ENCODE measurements around the gene UGT1A8. TPM values are rescaled to one million over a fixed set of nuclear protein-coding genes. Genes with fewer than 3 reads are reported as not detected.

UGT1A8 gene
- total RNA-seq, 2 donors from 2014 or later: not detected

- no peaks in the 10 kb centered on the region for H3K36me3 Mint-ChIP-seq (ENCODE audit: low read depth)
- H3K27ac Mint-ChIP-seq: no peak overlapping the region
- DNase-seq (no peak), ATAC-seq (no peak)
- H3K4me1 Mint-ChIP-seq: no peaks in the 10 kb centered on the region
- H3K9me3 ChIP-seq (ENCODE audit: control insufficient read depth, low read length, poor library complexity, severe bottlenecking): no peaks in the 10 kb centered on the region
- no peak overlapping the region for H3K4me3 Mint-ChIP-seq
- peaks cover 19% of the 10 kb centered on the region for H3K27me3 Mint-ChIP-seq
Observed at GRCh38 chr2:233756429-233757081, 139.1 kb downstream of the UGT1A8 start.

DNA sequence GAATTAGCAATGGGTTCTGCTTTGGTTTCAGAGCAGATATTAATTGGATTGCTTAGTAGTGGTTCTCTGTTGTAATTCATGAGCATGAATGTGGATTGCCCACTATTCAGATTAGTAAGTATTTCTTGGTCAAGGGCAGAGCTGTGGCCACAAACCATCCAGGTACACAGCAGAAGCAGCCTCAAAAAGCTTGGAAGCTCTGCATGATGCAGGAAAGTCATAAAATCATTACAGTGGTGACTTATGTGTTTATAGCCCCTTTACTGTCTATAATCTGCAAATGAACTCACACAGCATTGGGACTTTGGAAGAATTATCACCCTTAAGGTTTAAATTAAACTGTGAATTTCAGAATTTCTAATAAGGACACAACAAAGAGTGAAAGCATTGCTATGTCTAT lies 140.7 kb downstream of the UGT1A8 start:
- ATAC-seq: no peak
- H3K36me3 Mint-ChIP-seq (ENCODE audit: low read depth): no peaks in the 10 kb centered on the region

DNA sequence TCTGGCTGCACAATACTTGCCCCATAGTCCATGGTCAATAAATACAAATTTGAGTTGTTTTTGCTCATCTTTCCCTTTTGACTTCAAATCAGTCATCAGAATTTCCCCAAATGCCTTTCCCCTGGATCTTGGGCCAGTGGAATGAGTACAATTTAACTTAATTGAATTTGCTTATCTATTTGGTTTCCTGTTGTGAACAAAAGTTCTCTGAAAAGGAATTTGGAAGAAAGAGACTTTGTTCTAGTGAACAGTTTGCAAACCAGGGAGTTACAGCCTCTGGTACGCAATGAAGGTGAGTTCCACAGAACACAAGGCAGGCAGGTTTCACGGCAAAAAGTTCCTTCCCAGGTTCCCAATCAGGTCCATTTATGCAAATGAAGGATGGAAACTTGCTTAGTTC lies 141.4 kb downstream of the UGT1A8 start:
- no peak overlapping the region for H3K27ac Mint-ChIP-seq
- H3K27me3 Mint-ChIP-seq: peaks cover 22% of the 10 kb centered on the region
- no peaks in the 10 kb centered on the region for H3K9me3 ChIP-seq (ENCODE audit: control insufficient read depth, low read length, poor library complexity, severe bottlenecking)
- ATAC-seq (no peak), DNase-seq (no peak)
- H3K36me3 Mint-ChIP-seq (ENCODE audit: low read depth): no peaks in the 10 kb centered on the region
- no peak overlapping the region for H3K4me3 Mint-ChIP-seq
- H3K4me1 Mint-ChIP-seq: no peaks in the 10 kb centered on the region

More for the DNA sequence above, 140.7 kb downstream of the UGT1A8 start:
- no peak overlapping the region for H3K27ac Mint-ChIP-seq
- no peaks in the 10 kb centered on the region for H3K9me3 ChIP-seq (ENCODE audit: control insufficient read depth, low read length, poor library complexity, severe bottlenecking)
- DNase-seq: no peak
- H3K4me1 Mint-ChIP-seq: no peaks in the 10 kb centered on the region
- H3K4me3 Mint-ChIP-seq: no peak overlapping the region
- peaks cover 19% of the 10 kb centered on the region for H3K27me3 Mint-ChIP-seq

GRCh38 chr2:233760043-233760442 lies 142.6 kb downstream of the UGT1A8 start, which contains the start of gene UGT1A1:
UGT1A1 (plus strand) TSS chr2:233760270; CDS start chr2:233760288, 18 bp downstream.
- Mint-ChIP-seq H3K4me3 (no peak within 1 kb of the TSS), H3K36me3 (ENCODE audit: low read depth) (no peaks in the 10 kb centered on the region), H3K27ac (no peak within 1 kb of the TSS), H3K27me3 (peaks cover 31% of the 10 kb centered on the region), H3K4me1 (no peaks in the 10 kb centered on the region)
- H3K9me3 ChIP-seq (ENCODE audit: control insufficient read depth, low read length, poor library complexity, severe bottlenecking): no peaks in the 10 kb centered on the region
- ATAC-seq (no peak), DNase-seq (no peak)

DNA sequence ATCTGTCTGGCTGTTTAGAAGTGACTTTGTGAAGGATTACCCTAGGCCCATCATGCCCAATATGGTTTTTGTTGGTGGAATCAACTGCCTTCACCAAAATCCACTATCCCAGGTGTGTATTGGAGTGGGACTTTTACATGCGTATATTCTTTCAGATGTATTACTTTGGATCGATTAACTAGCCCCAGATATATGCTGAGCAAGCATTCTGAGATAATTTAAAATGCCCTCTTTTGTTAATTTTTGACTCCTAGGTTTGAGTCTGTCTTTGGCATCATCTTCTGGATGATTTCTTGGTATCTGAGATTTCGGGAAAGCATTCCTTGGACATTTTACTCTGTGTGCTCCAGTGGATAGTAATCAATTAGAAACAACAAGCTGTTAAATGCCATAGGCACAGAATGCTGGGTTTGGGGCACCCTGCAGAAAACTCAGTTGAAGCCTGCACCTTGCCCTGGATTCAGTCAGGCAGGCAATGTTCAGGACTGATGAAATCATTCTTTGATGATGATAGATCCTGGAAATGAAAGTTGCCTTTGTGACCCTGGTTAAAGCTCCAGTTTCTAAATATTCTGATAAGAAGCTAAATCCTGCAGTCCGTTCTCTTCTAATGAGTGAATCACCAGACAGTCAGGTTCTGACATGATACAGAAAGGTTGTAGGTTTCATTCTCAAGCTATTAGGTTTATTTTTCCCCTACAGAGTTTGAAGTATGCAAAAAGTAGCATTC lies 143.8 kb downstream of the UGT1A8 start:
- H3K9me3 ChIP-seq (ENCODE audit: control insufficient read depth, low read length, poor library complexity, severe bottlenecking): no peaks in the 10 kb centered on the region
- Mint-ChIP-seq H3K4me3 (no peak overlapping the region), H3K27ac (no peak overlapping the region), H3K4me1 (no peaks in the 10 kb centered on the region), H3K36me3 (ENCODE audit: low read depth) (peaks cover 2% of the 10 kb centered on the region), H3K27me3 (peaks cover 37% of the 10 kb centered on the region)
- DNase-seq (no peak), ATAC-seq (no peak)

DNA sequence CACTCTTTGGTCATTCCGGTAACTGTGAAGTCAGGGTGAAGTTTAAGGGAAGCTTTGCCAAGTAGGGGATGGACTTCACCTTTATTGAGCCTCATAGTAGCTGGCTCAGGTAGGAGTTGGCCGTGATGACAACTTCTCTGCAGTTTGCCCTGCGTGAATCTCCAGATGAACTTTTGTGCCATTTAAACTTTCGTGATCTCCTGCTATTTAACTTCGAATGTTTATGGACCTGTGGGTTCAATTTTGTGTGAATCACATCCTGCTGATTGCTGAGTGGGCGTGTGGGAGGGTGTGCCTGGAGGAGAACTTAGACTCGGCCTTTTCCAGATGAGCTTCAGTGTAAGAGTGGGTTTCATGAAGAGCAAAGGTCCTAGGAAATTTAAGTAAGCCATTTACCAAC lies 146.8 kb downstream of the UGT1A8 start:
- Mint-ChIP-seq H3K27me3 (peaks cover 60% of the 10 kb centered on the region), H3K36me3 (ENCODE audit: low read depth) (peaks cover 3% of the 10 kb centered on the region), H3K27ac (no peak overlapping the region), H3K4me3 (no peak overlapping the region), H3K4me1 (no peaks in the 10 kb centered on the region)
- H3K9me3 ChIP-seq (ENCODE audit: control insufficient read depth, low read length, poor library complexity, severe bottlenecking): no peaks in the 10 kb centered on the region
- ATAC-seq: no peak
- DNase-seq: no peak

GRCh38 chr2:233764761-233765160 lies 147.3 kb downstream of the UGT1A8 start:
- Mint-ChIP-seq H3K27ac (no peak overlapping the region), H3K4me3 (no peak overlapping the region), H3K36me3 (ENCODE audit: low read depth) (peaks cover 4% of the 10 kb centered on the region), H3K4me1 (no peaks in the 10 kb centered on the region), H3K27me3 (peaks cover 65% of the 10 kb centered on the region)
- H3K9me3 ChIP-seq (ENCODE audit: control insufficient read depth, low read length, poor library complexity, severe bottlenecking): no peaks in the 10 kb centered on the region
- no peak for DNase-seq
- no peak for ATAC-seq

GRCh38 chr2:233766416-233766815 lies 149.0 kb downstream of the UGT1A8 start:
- no peak for DNase-seq
- H3K4me1 Mint-ChIP-seq: no peaks in the 10 kb centered on the region
- H3K9me3 ChIP-seq (ENCODE audit: control insufficient read depth, low read length, poor library complexity, severe bottlenecking): no peaks in the 10 kb centered on the region
- peaks cover 64% of the 10 kb centered on the region for H3K27me3 Mint-ChIP-seq
- H3K4me3 Mint-ChIP-seq: no peak overlapping the region
- no peak overlapping the region for H3K27ac Mint-ChIP-seq
- peaks cover 4% of the 10 kb centered on the region for H3K36me3 Mint-ChIP-seq (ENCODE audit: low read depth)
- no peak for ATAC-seq

- no peak overlapping the region for H3K4me3 Mint-ChIP-seq
- peaks cover 4% of the 10 kb centered on the region for H3K36me3 Mint-ChIP-seq (ENCODE audit: low read depth)
- no peaks in the 10 kb centered on the region for H3K4me1 Mint-ChIP-seq
- no peaks in the 10 kb centered on the region for H3K9me3 ChIP-seq (ENCODE audit: control insufficient read depth, low read length, poor library complexity, severe bottlenecking)
- DNase-seq (no peak), ATAC-seq (no peak)
- no peak overlapping the region for H3K27ac Mint-ChIP-seq
- H3K27me3 Mint-ChIP-seq: peaks cover 58% of the 10 kb centered on the region
Observed at GRCh38 chr2:233768076-233768475, 150.6 kb downstream of the UGT1A8 start.

DNA sequence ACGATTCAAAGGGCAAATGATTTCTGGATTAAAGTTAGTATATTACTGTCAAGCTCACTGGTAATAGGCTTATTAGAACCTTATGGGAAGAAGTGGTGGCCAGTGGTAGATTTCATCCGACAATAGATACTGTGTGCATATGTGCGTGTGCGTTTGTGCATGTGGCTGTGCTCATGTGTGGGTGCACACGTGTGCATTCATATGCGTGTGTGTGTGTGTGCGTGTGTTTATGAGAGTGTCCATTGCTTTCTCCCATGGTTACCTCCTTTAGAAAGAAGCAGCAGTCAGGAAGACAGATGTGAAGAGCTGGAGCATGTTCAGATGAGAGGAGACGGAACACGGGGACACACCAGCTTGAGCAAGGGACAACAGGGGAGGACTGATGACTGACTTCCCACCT lies 151.8 kb downstream of the UGT1A8 start:
- ATAC-seq (no peak), DNase-seq (no peak)
- no peaks in the 10 kb centered on the region for H3K4me1 Mint-ChIP-seq
- H3K36me3 Mint-ChIP-seq (ENCODE audit: low read depth): peaks cover 4% of the 10 kb centered on the region
- H3K9me3 ChIP-seq (ENCODE audit: control insufficient read depth, low read length, poor library complexity, severe bottlenecking): no peaks in the 10 kb centered on the region
- peaks cover 50% of the 10 kb centered on the region for H3K27me3 Mint-ChIP-seq
- no peak overlapping the region for H3K4me3 Mint-ChIP-seq
- no peak overlapping the region for H3K27ac Mint-ChIP-seq

- no peak for ATAC-seq
- H3K36me3 Mint-ChIP-seq (ENCODE audit: low read depth): peaks cover 3% of the 10 kb centered on the region
- H3K27me3 Mint-ChIP-seq: peaks cover 36% of the 10 kb centered on the region
- no peak overlapping the region for H3K4me3 Mint-ChIP-seq
- H3K4me1 Mint-ChIP-seq: no peaks in the 10 kb centered on the region
- H3K9me3 ChIP-seq (ENCODE audit: control insufficient read depth, low read length, poor library complexity, severe bottlenecking): no peaks in the 10 kb centered on the region
- no peak for DNase-seq
- no peak overlapping the region for H3K27ac Mint-ChIP-seq
Observed at GRCh38 chr2:233772153-233772552, 154.7 kb downstream of the UGT1A8 start.

DNA sequence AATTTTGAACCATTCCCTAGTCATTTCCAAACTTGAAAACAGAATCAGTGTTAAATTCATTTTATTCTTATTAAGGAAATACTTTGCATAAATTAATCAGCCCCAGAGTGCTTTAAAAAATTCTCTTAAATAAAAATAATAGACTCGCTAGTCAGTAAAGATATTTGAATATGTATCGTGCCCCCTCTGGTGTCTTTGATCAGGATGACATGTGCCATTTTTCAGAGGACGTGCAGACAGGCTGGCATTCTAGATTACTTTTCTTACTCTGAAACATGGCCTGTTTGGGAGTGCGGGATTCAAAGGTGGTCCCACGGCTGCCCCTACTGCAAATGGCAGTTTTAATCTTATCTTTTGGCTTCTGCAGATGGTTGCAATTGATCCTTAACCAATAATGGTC lies 155.2 kb downstream of the UGT1A8 start:
- H3K36me3 Mint-ChIP-seq (ENCODE audit: low read depth): peaks cover 3% of the 10 kb centered on the region
- DNase-seq: no peak
- H3K9me3 ChIP-seq (ENCODE audit: control insufficient read depth, low read length, poor library complexity, severe bottlenecking): no peaks in the 10 kb centered on the region
- H3K4me1 Mint-ChIP-seq: no peaks in the 10 kb centered on the region
- no peak overlapping the region for H3K27ac Mint-ChIP-seq
- peaks cover 32% of the 10 kb centered on the region for H3K27me3 Mint-ChIP-seq
- no peak overlapping the region for H3K4me3 Mint-ChIP-seq
- ATAC-seq: no peak

DNA sequence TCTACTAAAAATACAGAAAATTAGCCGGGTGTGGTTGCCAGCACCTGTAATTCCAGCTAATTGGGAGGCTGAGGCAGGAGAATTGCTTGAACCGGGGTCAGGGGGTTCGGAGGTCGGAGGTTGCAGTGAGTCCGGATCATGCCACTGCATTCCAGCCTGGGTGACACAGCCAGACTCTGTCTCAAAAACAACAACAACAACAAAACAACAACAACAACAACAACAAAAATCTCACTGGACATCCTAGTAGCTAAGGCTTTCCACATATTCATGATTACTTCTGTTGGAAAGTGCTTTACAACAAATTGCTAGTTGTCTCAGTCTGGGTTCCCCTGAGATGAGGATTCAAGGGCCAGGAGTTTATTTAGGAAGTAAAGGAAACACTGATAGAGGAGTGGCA lies 156.4 kb downstream of the UGT1A8 start:
- no peak for ATAC-seq
- no peak for DNase-seq
- no peaks in the 10 kb centered on the region for H3K9me3 ChIP-seq (ENCODE audit: control insufficient read depth, low read length, poor library complexity, severe bottlenecking)
- no peaks in the 10 kb centered on the region for H3K4me1 Mint-ChIP-seq
- peaks cover 31% of the 10 kb centered on the region for H3K27me3 Mint-ChIP-seq
- no peak overlapping the region for H3K27ac Mint-ChIP-seq
- H3K4me3 Mint-ChIP-seq: no peak overlapping the region
- H3K36me3 Mint-ChIP-seq (ENCODE audit: low read depth): peaks cover 3% of the 10 kb centered on the region

DNA sequence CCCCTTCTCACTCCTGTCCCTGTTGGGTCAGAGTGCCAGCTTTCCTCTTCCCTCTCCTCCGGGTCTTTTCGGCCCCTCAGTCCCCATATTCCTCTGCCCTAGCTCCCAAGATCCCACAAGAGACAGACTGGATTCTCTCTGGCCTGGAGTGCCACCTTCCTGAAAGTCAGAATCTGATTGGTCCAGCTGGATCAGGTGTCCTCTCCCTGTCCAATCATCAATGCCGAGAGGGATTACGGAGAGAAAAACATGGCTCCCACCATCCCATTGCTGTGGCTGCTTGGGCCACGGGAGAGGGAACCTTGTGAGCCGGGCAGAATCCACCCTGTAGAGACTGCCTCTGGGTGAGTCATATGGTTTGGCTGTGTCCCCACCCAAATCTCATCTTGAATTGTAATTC lies 158.0 kb downstream of the UGT1A8 start:
- H3K9me3 ChIP-seq (ENCODE audit: control insufficient read depth, low read length, poor library complexity, severe bottlenecking): no peaks in the 10 kb centered on the region
- Mint-ChIP-seq H3K27ac (no peak overlapping the region), H3K36me3 (ENCODE audit: low read depth) (no peaks in the 10 kb centered on the region), H3K4me1 (no peaks in the 10 kb centered on the region), H3K4me3 (no peak overlapping the region), H3K27me3 (peaks cover 27% of the 10 kb centered on the region)
- ATAC-seq (no peak), DNase-seq (no peak)
